HepG2 (cell line): ENCODE results near the gene ABHD12. TPM values are rescaled to one million over a fixed set of nuclear protein-coding genes. Genes with fewer than 3 reads are reported as not detected.

ENCODE experiments used
- ELF1 ChIP-seq: sonication (generic); formaldehyde crosslinking; IDR thresholded peaks from 2 replicates; pipeline ENCODE4 v1.4.0; 2020; ENCODE audit warnings: missing genetic modification reagents
- FOXP4 ChIP-seq: sonication (generic); formaldehyde crosslinking; IDR thresholded peaks from 2 replicates; pipeline ENCODE4 v1.4.0; 2020; ENCODE audit warnings: missing genetic modification reagents
- HMGXB4 ChIP-seq, 2 experiments: sonication (generic) in 1 of 2; formaldehyde crosslinking in 1 of 2; IDR thresholded peaks; 2 replicates each; pipeline versions ENCODE4 v1.4.0 to v1.6.1; 2018 to 2020; ENCODE audit warnings: missing genetic modification reagents in 2 of 2, borderline replicate concordance in 1 of 2, low read depth in 1 of 2, mild to moderate bottlenecking in 1 of 2, missing biosample characterization in 1 of 2
- HNF1B ChIP-seq: sonication (generic); formaldehyde crosslinking; IDR thresholded peaks from 2 replicates; pipeline ENCODE4 v1.5.1; 2020; ENCODE audit warnings: mild to moderate bottlenecking, moderate library complexity, missing genetic modification reagents
- JUNB ChIP-seq: sonication (generic); formaldehyde crosslinking; IDR thresholded peaks from 2 replicates; pipeline ENCODE4 v1.8.0; 2022; ENCODE audit warnings: missing genetic modification reagents, mild to moderate bottlenecking, borderline replicate concordance
- NCOA2 ChIP-seq: sonication (generic); formaldehyde crosslinking; IDR thresholded peaks from 2 replicates; pipeline ENCODE4 v1.8.0; 2022; ENCODE audit warnings: inconsistent platforms
- SOX5 ChIP-seq: IDR thresholded peaks from 2 replicates; pipeline ENCODE4 v1.6.1; 2016; ENCODE audit warnings: borderline replicate concordance
- SP2 ChIP-seq: sonication (generic); formaldehyde crosslinking; IDR thresholded peaks from 2 replicates; pipeline ENCODE4 v1.5.1; 2020; ENCODE audit warnings: mild to moderate bottlenecking, missing genetic modification reagents
- SP5 ChIP-seq: IDR thresholded peaks from 2 replicates; pipeline ENCODE4 v1.6.1; 2016; ENCODE audit warnings: low read depth, borderline replicate concordance
- ZBTB21 ChIP-seq: sonication (generic); formaldehyde crosslinking; IDR thresholded peaks from 2 replicates; pipeline ENCODE4 v1.4.0; 2020; ENCODE audit warnings: missing genetic modification reagents
- ZBTB40 ChIP-seq, 2 experiments: fragments of 450-650 bp in 1 of 2; sonication (generic) in 1 of 2; formaldehyde crosslinking in 1 of 2; IDR thresholded peaks; 2 replicates each; pipeline versions ENCODE4 v1.6.1 to v1.8.0; 2016 to 2022; ENCODE audit warnings: antibody characterized with exemption in 1 of 2, mild to moderate bottlenecking in 1 of 2, missing genetic modification reagents in 1 of 2
- ZMYM4 ChIP-seq: sonication (generic); formaldehyde crosslinking; IDR thresholded peaks from 2 replicates; pipeline ENCODE4 v1.8.1; 2023; ENCODE audit warnings: mild to moderate bottlenecking, missing genetic modification reagents
- ZNF329 ChIP-seq: sonication (generic); formaldehyde crosslinking; IDR thresholded peaks from 2 replicates; pipeline ENCODE4 v1.9.0; 2021; ENCODE audit warnings: low read depth, mild to moderate bottlenecking, missing genetic modification reagents
- polyA plus RNA-seq, 8 experiments: library from polyadenylated mRNA; depleted of rRNA in 3 of 8; stranded (reverse) in 7 of 8; unstranded in 1 of 8; fragments of >200 nt; fragmentation: Illumina TruSeq in 4 of 8; extraction: Trizol in 4 of 8; gene quantifications; 2 replicates each; pipeline versions ENCODE4 v1.2.1 to v1.2.3, GENCODE V29; 2011 to 2016; ENCODE audit warnings: low read depth in 4 of 8, missing spikeins in 1 of 8, mixed read lengths in 1 of 8; ENCODE audit not compliant: insufficient read depth in 1 of 8
- total RNA-seq, 5 experiments: library from RNA; depleted of rRNA; stranded (reverse); fragments of >200 nt; fragmentation: Illumina TruSeq; extraction: Trizol; gene quantifications; 2 replicates each; pipeline ENCODE4 v1.2.3, GENCODE V29; 2016; ENCODE audit warnings: low read depth in 1 of 5

Gene ABHD12
- total and polyA plus RNA-seq, 2 of the 13 experiments (the other 11 are each of a cell fraction or from before 2014, with no cell fraction given): 23.5 to 72.1 TPM

GRCh38 chr20:25310268-25310920 is 80.2 kb downstream of the ABHD12 start (continued):
- TF ChIP-seq HMGXB4 (CRISPR knock-in tag; IDR thresholded peaks at IDR 0.05; ENCODE audit: borderline replicate concordance in 1 of 2, low read depth in 1 of 2): peak; percentile 74 to 78; a peak in 3 of 4 replicates
- TF ChIP-seq NCOA2 (CRISPR knock-in tag): peak; percentile 77
- peak; percentile 93 for TF ChIP-seq SP5 (CRISPR knock-in tag)
- peak; percentile 79; the same call in 1 of the 2 replicates for TF ChIP-seq FOXP4 (CRISPR knock-in tag)
- TF ChIP-seq HNF1B (CRISPR knock-in tag): peak; percentile 87
- TF ChIP-seq ZBTB21 (CRISPR knock-in tag): peak; percentile 65
- no peak for TF ChIP-seq ZNF329 (CRISPR knock-in tag)
- peak; percentile 75 for TF ChIP-seq ZMYM4 (CRISPR knock-in tag)
- TF ChIP-seq SP2 (CRISPR knock-in tag): no peak
- peak; percentile 35; the same call in 1 of the 2 replicates for TF ChIP-seq ELF1
- TF ChIP-seq ZBTB40 (IDR thresholded peaks at IDR 0.05): no peak
- peak; percentile 65; the same call in 1 of the 2 replicates for TF ChIP-seq ZBTB40 (CRISPR knock-in tag; IDR thresholded peaks at IDR 0.05)
- peak; percentile 99 for TF ChIP-seq JUNB (CRISPR knock-in tag)
- peak; percentile 86 for TF ChIP-seq SOX5 (CRISPR knock-in tag)
